Activated naive CD4-positive, alpha-beta T cell (primary cell): Measurements from ENCODE around the gene FAM209A.
"Not testable (repeated sequence)": the region's sequence is repeated elsewhere in the genome, so short reads cannot be mapped to it uniquely, and the experiment has no call there.

Experiments used
- DNase-seq, 4 experiments: peaks; one replicate each; lab custom pipeline; 2025; lab: John Stamatoyannopoulos, UW

Gene FAM209A

GRCh38 chr20:56540415-56540814 is 15.9 kb downstream of the FAM209A start:
- DNase-seq = no peak

GRCh38 chr20:56542489-56543030 is 18.0 kb downstream of the FAM209A start:
- DNase-seq = no peak

- no peak for DNase-seq
Observed at GRCh38 chr20:56551571-56551970, 27.0 kb downstream of the FAM209A start.

- DNase-seq = no peak
Observed at GRCh38 chr20:56552911-56553629, 28.5 kb downstream of the FAM209A start.

DNA sequence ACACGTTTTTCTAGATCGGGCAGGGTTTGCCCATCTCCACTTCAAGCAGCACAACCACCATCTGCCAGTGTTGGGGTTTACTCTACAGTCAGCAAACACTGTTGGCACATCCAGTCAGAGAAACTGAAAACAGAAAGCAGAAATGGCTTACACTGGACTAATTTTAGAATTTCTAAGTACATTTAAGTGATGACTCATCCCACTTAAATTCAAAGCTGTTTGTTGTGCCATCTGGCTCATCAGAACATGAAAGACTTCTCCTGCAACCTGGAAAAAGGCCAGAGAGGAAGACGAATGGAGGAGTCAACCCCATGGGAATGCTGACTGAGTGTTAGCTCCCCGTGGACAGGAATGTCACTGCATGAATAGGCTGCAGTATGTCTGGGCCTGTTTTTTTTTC is 30.3 kb downstream of the FAM209A start:
- DNase-seq = no peak

- DNase-seq = no peak
Observed at GRCh38 chr20:56558968-56559367, 34.4 kb downstream of the FAM209A start.

- not testable (repeated sequence) for DNase-seq
Observed at GRCh38 chr20:56564526-56564925, 40.0 kb downstream of the FAM209A start.

DNA sequence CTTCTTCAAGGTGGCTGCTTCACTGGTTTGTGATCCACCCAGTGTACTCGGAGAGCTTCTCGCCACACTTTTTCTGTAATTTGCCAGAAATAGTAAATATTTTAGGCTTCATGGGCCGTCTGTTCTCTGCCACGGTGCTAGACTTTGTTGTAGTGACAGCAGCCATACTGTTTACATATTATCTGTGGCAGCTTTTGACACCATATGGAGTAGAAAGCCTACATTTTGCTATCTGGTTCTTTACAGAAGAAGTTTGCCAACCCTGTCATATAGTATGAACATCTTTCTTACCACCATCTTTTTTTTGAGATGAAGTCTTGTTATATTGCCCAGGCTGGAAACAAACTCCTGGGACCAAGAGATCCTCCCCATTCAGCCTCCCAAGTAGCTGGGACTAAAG is 41.0 kb downstream of the FAM209A start:
- no peak for DNase-seq

GRCh38 chr20:56566621-56567020 is 42.1 kb downstream of the FAM209A start:
- no peak for DNase-seq

DNA sequence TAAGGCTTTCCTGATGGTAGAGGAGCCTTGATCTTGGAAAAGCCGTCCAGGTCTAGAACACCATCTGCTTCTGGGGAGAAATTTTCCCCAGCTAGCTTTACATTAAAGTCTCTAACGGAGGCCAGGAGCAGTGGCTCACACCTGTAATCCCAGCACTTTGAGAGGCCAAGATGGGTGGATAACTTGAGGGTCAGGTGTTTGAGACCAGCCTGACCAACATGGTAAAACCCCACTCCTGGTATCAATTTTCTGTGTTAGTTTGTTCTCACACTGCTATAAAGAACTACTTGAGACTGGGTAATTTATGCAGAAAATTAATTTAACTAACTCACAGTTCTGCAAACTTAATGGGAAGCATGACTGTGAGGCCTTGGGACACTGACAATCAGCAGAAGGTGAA is 46.3 kb downstream of the FAM209A start:
- DNase-seq = no peak

GRCh38 chr20:56572172-56572571 is 47.6 kb downstream of the FAM209A start:
- DNase-seq = no peak

DNA sequence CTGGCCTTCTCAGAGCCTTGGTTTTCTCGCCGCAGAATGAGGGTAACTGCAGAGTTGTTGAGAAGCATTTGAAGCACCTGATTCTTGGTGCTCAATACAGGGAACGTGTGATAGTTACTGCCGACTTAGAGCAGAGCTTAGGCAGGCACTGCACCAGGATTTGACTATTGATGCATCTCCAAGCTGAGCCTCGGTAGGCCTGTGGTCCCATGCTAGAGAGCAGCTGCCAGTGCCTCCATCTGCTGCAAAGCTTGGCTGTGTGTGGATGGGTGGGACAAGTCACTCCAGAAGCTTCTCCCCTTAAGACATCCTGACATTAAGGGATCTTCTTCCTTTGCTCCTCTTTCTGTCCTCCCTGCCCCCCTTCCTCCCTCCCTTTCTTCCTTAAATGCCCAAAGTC is 49.4 kb downstream of the FAM209A start:
- DNase-seq = no peak

- no peak for DNase-seq
Observed at GRCh38 chr20:56574531-56575142, 50.1 kb downstream of the FAM209A start.

DNA sequence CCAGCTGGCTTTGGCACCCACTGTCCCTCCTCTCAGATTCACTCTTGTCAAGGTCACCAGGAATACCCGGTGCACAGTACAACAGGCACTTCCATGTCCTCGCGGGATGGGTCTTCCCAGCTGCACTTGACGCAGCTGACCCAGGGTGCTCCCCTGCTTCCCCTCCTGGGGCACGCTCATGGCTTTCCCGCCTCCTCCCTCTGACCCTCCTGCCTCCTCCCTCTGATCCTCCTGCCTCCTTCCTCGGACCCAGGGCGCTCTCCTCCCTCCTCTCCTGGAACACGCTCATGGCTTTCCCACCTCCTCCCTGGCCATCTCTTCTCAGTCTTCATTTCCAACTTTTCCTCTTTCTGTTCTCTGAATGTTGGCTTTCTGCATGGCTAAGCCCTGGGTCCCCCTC is 50.6 kb downstream of the FAM209A start:
- DNase-seq = no peak
